Renal cortex interstitium (tissue), 11 donors: ENCODE data around the gene GTF2I. TPM values are rescaled to one million over a fixed set of nuclear protein-coding genes. Genes with fewer than 3 reads are reported as not detected.
"Not testable (repeated sequence)": the region's sequence is repeated elsewhere in the genome, so short reads cannot be mapped to it uniquely, and the experiment has no call there.

Experiments used
- DNase-seq, 11 donors: peaks; one replicate each; pipeline ENCODE4 v3.0.0-alpha.2; 2013; ENCODE audit warnings: low read depth in 9 of 11, low spot score in 4 of 11; ENCODE audit errors: extremely low read depth in 1 of 11
- polyA plus RNA-seq, 3 donors: library from polyadenylated mRNA; unstranded; fragments of 120-200 nt; gene quantifications; one replicate each; pipeline ENCODE4 v1.2.1, GENCODE V29; 2013; ENCODE audit not compliant: insufficient read length in 3 of 3

Gene GTF2I
- polyA plus RNA-seq, 3 donors = 314 to 450 (median 355) TPM

- DNase-seq = no peak
Observed at GRCh38 chr7:74684473-74684872, 27.0 kb downstream of the GTF2I start.

- no peak for DNase-seq
Observed at GRCh38 chr7:74684921-74685320, 27.4 kb downstream of the GTF2I start.

GRCh38 chr7:74690474-74690873 is 33.0 kb downstream of the GTF2I start:
- DNase-seq = no peak

- DNase-seq = not testable (repeated sequence)
Observed at GRCh38 chr7:74704419-74704818, 46.9 kb downstream of the GTF2I start.

GRCh38 chr7:74707238-74707637 is 49.7 kb downstream of the GTF2I start:
- no peak for DNase-seq

GRCh38 chr7:74708569-74709275 is 51.2 kb downstream of the GTF2I start:
- DNase-seq = no peak

- DNase-seq = no peak
Observed at GRCh38 chr7:74709880-74710671, 52.6 kb downstream of the GTF2I start.

- no peak for DNase-seq
Observed at GRCh38 chr7:74713567-74713966, 56.0 kb downstream of the GTF2I start.

GRCh38 chr7:74717889-74718288 is 60.4 kb downstream of the GTF2I start:
- DNase-seq = no peak

- DNase-seq = no peak
Observed at GRCh38 chr7:74718336-74718735, 60.8 kb downstream of the GTF2I start.

GRCh38 chr7:74722153-74722552 is 64.6 kb downstream of the GTF2I start:
- DNase-seq = no peak

- DNase-seq = no peak
Observed at GRCh38 chr7:74725840-74726239, 68.3 kb downstream of the GTF2I start.

GRCh38 chr7:74726309-74727101 is 69.0 kb downstream of the GTF2I start:
- DNase-seq = no peak

GRCh38 chr7:74728686-74729085 is 71.2 kb downstream of the GTF2I start:
- not testable (repeated sequence) for DNase-seq

GRCh38 chr7:74730186-74730585 is 72.7 kb downstream of the GTF2I start:
- DNase-seq = not testable (repeated sequence)

- DNase-seq = not testable (repeated sequence)
Observed at GRCh38 chr7:74739974-74740703, 82.6 kb downstream of the GTF2I start.

GRCh38 chr7:74743936-74744557 is 86.5 kb downstream of the GTF2I start:
- not testable (repeated sequence) for DNase-seq

GRCh38 chr7:74753921-74754482 is 96.5 kb downstream of the GTF2I start:
- not testable (repeated sequence) for DNase-seq
